Measurements from ENCODE around the gene CLEC3B.

- TF ChIP-seq POLR2AphosphoS5 (IDR thresholded peaks at IDR 0.05) (no peak), CTCF (IDR thresholded peaks at IDR 0.05) (no peak), POLR2A (IDR thresholded peaks at IDR 0.05) (no peak), EP300 (IDR thresholded peaks at IDR 0.05) (no peak)
Observed at GRCh38 chr3:45071075-45071474, 45.0 kb downstream of the CLEC3B start.
